SIG-M5 treated with dmso at 0.1 percent for 504 hours (cell line): Measurements from ENCODE around the gene FZD7.

Experiments
- DNase-seq: peaks from one replicate; lab custom pipeline; 2025; ENCODE audit not compliant: unreplicated experiment; lab: John Stamatoyannopoulos, UW

FZD7 gene

GRCh38 chr2:202033317-202034248 lies at the start of gene FZD7:
FZD7 (plus strand) TSS chr2:202033855; CDS start chr2:202034648, 793 bp downstream.
- peak; percentile 82 for DNase-seq

GRCh38 chr2:201984333-201984732 lies 49.3 kb upstream of the FZD7 start:
- no peak for DNase-seq

GRCh38 chr2:201984800-201985525 lies 48.7 kb upstream of the FZD7 start:
- no peak for DNase-seq

- DNase-seq: no peak
Observed at GRCh38 chr2:201985728-201986462, 47.8 kb upstream of the FZD7 start.

- DNase-seq: no peak
Observed at GRCh38 chr2:201986463-201986735, 47.3 kb upstream of the FZD7 start.

- DNase-seq: no peak
Observed at GRCh38 chr2:201987426-201987825, 46.2 kb upstream of the FZD7 start.

GRCh38 chr2:201990069-201990468 lies 43.6 kb upstream of the FZD7 start:
- no peak for DNase-seq

GRCh38 chr2:201992960-201993359 lies 40.7 kb upstream of the FZD7 start:
- no peak for DNase-seq

- DNase-seq: no peak
Observed at GRCh38 chr2:201994973-201995638, 38.5 kb upstream of the FZD7 start.

- no peak for DNase-seq
Observed at GRCh38 chr2:201996006-201996405, 37.6 kb upstream of the FZD7 start.

GRCh38 chr2:201996679-201997314 lies 36.9 kb upstream of the FZD7 start:
- DNase-seq: peak; percentile 19

- no peak for DNase-seq
Observed at GRCh38 chr2:201999279-201999678, 34.4 kb upstream of the FZD7 start.

GRCh38 chr2:202001826-202002225 lies 31.8 kb upstream of the FZD7 start:
- DNase-seq: no peak

- no peak for DNase-seq
Observed at GRCh38 chr2:202002381-202002780, 31.3 kb upstream of the FZD7 start.

GRCh38 chr2:202005272-202005887 lies 28.3 kb upstream of the FZD7 start:
- no peak for DNase-seq

GRCh38 chr2:202006301-202006700 lies 27.4 kb upstream of the FZD7 start:
- DNase-seq: no peak

- DNase-seq: no peak
Observed at GRCh38 chr2:202007015-202007982, 26.4 kb upstream of the FZD7 start.

- no peak for DNase-seq
Observed at GRCh38 chr2:202007983-202008354, 25.7 kb upstream of the FZD7 start.

- DNase-seq: no peak
Observed at GRCh38 chr2:202009019-202009481, 24.6 kb upstream of the FZD7 start.
